Endothelial cell of umbilical vein (primary cell): ENCODE measurements around the gene CYP8B1. TPM values are rescaled to one million over a fixed set of nuclear protein-coding genes. Genes with fewer than 3 reads are reported as not detected.

Source experiments
- BruUV-seq: library from RNA; stranded (reverse); fragments of 400-500 nt; replicated peaks from 2 replicates; lab custom pipeline; 2021; lab: Mats Ljungman, UMichigan
- CTCF ChIA-PET: fragments of 300-600, 350-600 bp; sonication (Branson Sonifier 250); formaldehyde crosslinking; loops from one replicate; lab custom pipeline; 2021; ENCODE audit warnings: antibody characterized with exemption, inconsistent platforms; lab: Charles Lee
- POLR2A ChIA-PET: fragments of 300-600, 350-600 bp; sonication (Branson Sonifier 250); formaldehyde crosslinking; loops from one replicate; lab custom pipeline; 2021; ENCODE audit warnings: antibody characterized with exemption, inconsistent platforms; lab: Charles Lee
- DNase-seq: peaks from one replicate; pipeline ENCODE4 v3.0.0-alpha.2; 2011; ENCODE audit warnings: low read depth, low spot score
- FAIRE-seq: peaks from 2 replicates; lab custom pipeline; 2011; peaks lifted over from hg19 to GRCh38; lab: Jason Lieb, UNC
- H2AFZ ChIP-seq: 2 replicates; pipeline ENCODE4 v1.6.0; 2012; ENCODE audit warnings: low read depth, low read length, control low read depth, inconsistent platforms
- H3K27ac ChIP-seq: 2 replicates; pipeline ENCODE4 v1.5.1; 2011; ENCODE audit warnings: low read depth, mild to moderate bottlenecking, control low read depth, low read length, moderate library complexity; ENCODE audit not compliant: insufficient read depth
- H3K27me3 ChIP-seq, 2 experiments: 2 replicates each; pipeline versions ENCODE4 v1.6.0 to v1.6.1; 2011; ENCODE audit warnings: low read length in 2 of 2, mixed read lengths in 1 of 2; ENCODE audit not compliant: control insufficient read depth in 2 of 2, insufficient read depth in 2 of 2
- H3K36me3 ChIP-seq, 2 experiments: 2 replicates in 1 of 2; 3 replicates in 1 of 2; pipeline ENCODE4 v1.5.1; 2011; ENCODE audit warnings: low read length in 2 of 2, mild to moderate bottlenecking in 1 of 2, moderate library complexity in 1 of 2; ENCODE audit not compliant: control insufficient read depth in 2 of 2, insufficient read depth in 2 of 2; ENCODE audit errors: extremely low read depth in 1 of 2
- H3K4me1 ChIP-seq: 3 replicates; pipeline ENCODE4 v1.5.1; 2011; ENCODE audit warnings: mild to moderate bottlenecking, low read length; ENCODE audit not compliant: control insufficient read depth, insufficient read depth; ENCODE audit errors: extremely low read depth
- H3K4me2 ChIP-seq: 2 replicates; pipeline ENCODE4 v1.6.1; 2011; ENCODE audit warnings: low read length, control low read depth, mixed read lengths; ENCODE audit not compliant: insufficient read depth
- H3K4me3 ChIP-seq, 3 experiments: fragments of 200-600 bp in 1 of 3; sonication (generic), shearing (Covaris generic) in 1 of 3; replicated peaks in 1 of 3; 2 replicates each; pipeline ENCODE4 v1.5.1; 2011 to 2016; ENCODE audit warnings: control low read depth in 3 of 3, low read length in 3 of 3, mild to moderate bottlenecking in 2 of 3, inconsistent platforms in 1 of 3, low read depth in 1 of 3, moderate library complexity in 1 of 3; ENCODE audit not compliant: insufficient read depth in 1 of 3
- H3K79me2 ChIP-seq: 2 replicates; pipeline ENCODE4 v1.6.0; 2012; ENCODE audit warnings: low read length, inconsistent platforms; ENCODE audit not compliant: control insufficient read depth, insufficient read depth
- H3K9ac ChIP-seq: replicated peaks from 2 replicates; pipeline ENCODE3; 2011; ENCODE audit warnings: low read length, control low read depth; ENCODE audit not compliant: insufficient read depth; ENCODE audit errors: extremely low read depth
- H3K9me1 ChIP-seq: replicated peaks from 3 replicates; pipeline ENCODE4 v1.6.0; 2011; ENCODE audit warnings: mild to moderate bottlenecking, low read length; ENCODE audit not compliant: control insufficient read depth, insufficient read depth; ENCODE audit errors: extremely low read depth
- H3K9me3 ChIP-seq: replicated peaks from 2 replicates; pipeline ENCODE4 v1.5.1; 2012; ENCODE audit warnings: low read length, inconsistent platforms; ENCODE audit not compliant: control insufficient read depth, insufficient read depth
- H4K20me1 ChIP-seq: replicated peaks from 2 replicates; pipeline ENCODE3; 2011; ENCODE audit warnings: mild to moderate bottlenecking, low read length; ENCODE audit not compliant: control insufficient read depth, insufficient read depth; ENCODE audit errors: extremely low read depth
- CTCF ChIP-seq, 2 donors: IDR thresholded peaks; 1 replicate in 1 of 2; 2 replicates in 1 of 2; pipeline ENCODE4 v1.5.1; 2011; ENCODE audit warnings: low read length in 2 of 2, mild to moderate bottlenecking in 2 of 2, moderate library complexity in 2 of 2, control low read depth in 1 of 2, inconsistent platforms in 1 of 2, low read depth in 1 of 2; ENCODE audit not compliant: insufficient read depth in 1 of 2; ENCODE audit errors: extremely low read depth in 1 of 2
- EZH2 ChIP-seq: IDR thresholded peaks from 2 replicates; pipeline ENCODE4 v1.6.1; 2012; ENCODE audit warnings: borderline replicate concordance, low read depth, mild to moderate bottlenecking, moderate library complexity, low read length, inconsistent platforms; ENCODE audit not compliant: severe bottlenecking
- FOS ChIP-seq: IDR thresholded peaks from 2 replicates; pipeline ENCODE4 v1.6.1; 2011; ENCODE audit warnings: mild to moderate bottlenecking, low read length, moderate library complexity, borderline replicate concordance; ENCODE audit not compliant: insufficient read depth
- GATA2 ChIP-seq: IDR thresholded peaks from 2 replicates; pipeline ENCODE4 v1.7.0; 2011; ENCODE audit warnings: low read depth, mild to moderate bottlenecking, moderate library complexity, mixed read lengths, low read length; ENCODE audit not compliant: insufficient read length, insufficient read depth
- JUN ChIP-seq: IDR thresholded peaks from 2 replicates; pipeline ENCODE4 v1.6.1; 2011; ENCODE audit warnings: borderline replicate concordance, low read depth; ENCODE audit not compliant: insufficient read length, insufficient read depth
- MAX ChIP-seq: IDR thresholded peaks from 2 replicates; pipeline ENCODE4 v1.6.1; 2011; ENCODE audit not compliant: insufficient read depth, insufficient read length
- MYC ChIP-seq: IDR thresholded peaks from one replicate; pipeline ENCODE4 v1.6.1; 2011; ENCODE audit warnings: mild to moderate bottlenecking, low read depth, low read length
- POLR2A ChIP-seq: IDR thresholded peaks from 2 replicates; pipeline ENCODE4 v1.6.1; 2012; ENCODE audit warnings: low read depth, mild to moderate bottlenecking, control low read depth, low read length
- POLR2AphosphoS5 ChIP-seq: IDR thresholded peaks from 2 replicates; pipeline ENCODE4 v1.6.1; 2012; ENCODE audit warnings: low read depth, mild to moderate bottlenecking, control low read depth, low read length, moderate library complexity; ENCODE audit not compliant: insufficient read depth
- dilution Hi-C: fragments of 300-500 bp; cut with MboI; formaldehyde crosslinking; loops from one replicate; pipeline ENCODE4 v1.15.0; 2019; ENCODE audit warnings: low sequenced_read_pairs; ENCODE audit not compliant: extremely low pct_ligation_motif_present
- intact Hi-C: fragments of 100-400 bp; cut with micrococcal nuclease; formaldehyde crosslinking; loops from one replicate; pipeline ENCODE4 v1.10.0; 2022
- polyA plus RNA-seq, 4 experiments: library from polyadenylated mRNA; depleted of rRNA in 3 of 4; stranded (reverse) in 3 of 4; unstranded in 1 of 4; fragments of >200 nt; gene quantifications; 2 replicates each; pipeline versions ENCODE4 v1.2.1 to v1.2.3, GENCODE V29; 2011 to 2012; ENCODE audit warnings: missing spikeins in 1 of 4
- total RNA-seq: library from RNA; stranded (reverse); gene quantifications from 2 replicates; pipeline ENCODE4 v1.2.3, GENCODE V29; 2021

CYP8B1 gene
- total and polyA plus RNA-seq, 2 donors (not counting 3 experiments of a cell fraction or from before 2014, with no cell fraction given), result not detected

GRCh38 chr3:42908675-42909074 is 33.0 kb upstream of the CYP8B1 start:
- no TSS peak for BruUV-seq
- dilution Hi-C loops (no loop called here), intact Hi-C loops (no loop called here)
- Histone ChIP-seq H3K9ac (no peak overlapping the region), H3K9me3 (no peaks in the 10 kb centered on the region), H3K9me1 (no peaks in the 10 kb centered on the region), H3K36me3 (no peaks in the 10 kb centered on the region), H3K27me3 (peaks cover 13 to 18% of the 10 kb centered on the region in 2 experiments), H2AFZ (no peak overlapping the region), H3K27ac (no peak overlapping the region), H3K79me2 (no peaks in the 10 kb centered on the region), H4K20me1 (no peaks in the 10 kb centered on the region), H3K4me2 (no peak overlapping the region), H3K4me3 (no peak overlapping the region), H3K4me1 (no peaks in the 10 kb centered on the region)
- DNase-seq (no peak), FAIRE-seq (no peak)
- POLR2A ChIA-PET, result no interaction called here
- CTCF ChIA-PET, result no interaction called here
- TF ChIP-seq FOS (no peak), POLR2AphosphoS5 (no peak), JUN (no peak), EZH2 (no peak), MYC (no peak), POLR2A (no peak), GATA2 (no peak), CTCF (IDR thresholded peaks at IDR 0.05; ENCODE audit: extremely low read depth in 1 of 2, insufficient read depth in 1 of 2, low read depth in 1 of 2, low read length in 2 of 2) (no peak), MAX (no peak)
